Left lung (tissue), 10 donors: Measurements from ENCODE around the gene CEP131. TPM values are rescaled to one million over a fixed set of nuclear protein-coding genes. Genes with fewer than 3 reads are reported as not detected.

Experiments
- ATAC-seq: fragments of 200-7000 bp; cut with Tn5 transposase; one replicate; pipeline ENCODE4 v1.9.1; 2020; ENCODE audit warnings: moderate library complexity
- DNase-seq, 4 donors: peaks; one replicate each; pipeline ENCODE4 v3.0.0-alpha.2; 2013 to 2020
- H3K27ac ChIP-seq, 2 donors: fragments of 200-600 bp; sonication (generic) in 1 of 2; one replicate each; pipeline versions ENCODE4 v1.5.0 to v1.8.0; 2020 to 2021
- H3K27me3 ChIP-seq, 2 donors: fragments of 200-600 bp; sonication (generic) in 1 of 2; one replicate each; pipeline versions ENCODE4 v1.5.0 to v1.8.0; 2020 to 2021
- H3K36me3 ChIP-seq, 2 donors: fragments of 200-600 bp; sonication (generic) in 1 of 2; one replicate each; pipeline versions ENCODE4 v1.5.0 to v1.8.0; 2020 to 2021
- H3K4me1 ChIP-seq, 2 donors: fragments of 200-600 bp; one replicate each; pipeline ENCODE4 v1.8.0; 2021
- H3K4me3 ChIP-seq, 2 donors: fragments of 200-600 bp; sonication (generic) in 1 of 2; one replicate each; pipeline versions ENCODE4 v1.5.0 to v1.8.0; 2020 to 2021; ENCODE audit warnings: mild to moderate bottlenecking in 1 of 2
- H3K9me3 ChIP-seq, 2 donors: fragments of 200-600 bp; sonication (generic) in 1 of 2; one replicate each; pipeline versions ENCODE4 v1.5.0 to v1.8.0; 2020 to 2021
- CTCF ChIP-seq, 2 donors: fragments of 200-600 bp; sonication (generic) in 1 of 2; IDR thresholded peaks; one replicate each; pipeline versions ENCODE4 v1.5.0 to v1.8.0; 2021; ENCODE audit warnings: antibody characterized with exemption in 2 of 2
- intact Hi-C, 2 donors: fragments of 100-400 bp; cut with DNase I; formaldehyde crosslinking; loops; one replicate each; pipeline versions ENCODE4 v1.11.2 to v1.14.2; 2022
- polyA plus RNA-seq, 6 donors: library from polyadenylated mRNA; unstranded; fragments of 120-200 nt; gene quantifications; one replicate each; pipeline ENCODE4 v1.2.1, GENCODE V29; 2013; ENCODE audit not compliant: insufficient read length in 6 of 6
- total RNA-seq, 2 donors: library from RNA; stranded (reverse); fragmentation: NEBNext Ultra II Directional; extraction: Animal tissue kit (Norgen Biotek cat#: 25700); gene quantifications; one replicate each; pipeline ENCODE4 v1.2.1, GENCODE V29; 2021
- donor health status: DM: no; HTN: yes; CAD: no.
- donor health status: DM: no; HTN: no; CAD: no.

Gene CEP131
- total and polyA plus RNA-seq, 8 donors = 7.7 to 21.0 (median 16.9) TPM

GRCh38 chr17:81190591-81190990 lies 32.2 kb downstream of the CEP131 start:
- H3K27ac ChIP-seq = no peak overlapping the region
- no peak overlapping the region for H3K4me3 ChIP-seq
- no peak for TF ChIP-seq CTCF (IDR thresholded peaks at IDR 0.05)
- intact Hi-C loops = no loop called here
- DNase-seq (no peak), ATAC-seq (no peak)
- no peaks in the 10 kb centered on the region for H3K4me1 ChIP-seq
- peaks cover 0 to 38% of the 10 kb centered on the region in 2 donors for H3K36me3 ChIP-seq
- no peaks in the 10 kb centered on the region for H3K9me3 ChIP-seq
- H3K27me3 ChIP-seq = no peaks in the 10 kb centered on the region

GRCh38 chr17:81189670-81190530 lies 32.9 kb downstream of the CEP131 start:
- Histone ChIP-seq H3K4me3 (no peak overlapping the region), H3K4me1 (no peaks in the 10 kb centered on the region), H3K27me3 (peaks cover 0 to 1% of the 10 kb centered on the region in 2 donors), H3K36me3 (peaks cover 0 to 31% of the 10 kb centered on the region in 2 donors), H3K9me3 (no peaks in the 10 kb centered on the region), H3K27ac (no peak overlapping the region)
- intact Hi-C loops = no loop called here
- ATAC-seq = peak; percentile 14
- TF ChIP-seq CTCF (IDR thresholded peaks at IDR 0.05) = no peak
- DNase-seq = no peak

GRCh38 chr17:81189016-81189415 lies 33.7 kb downstream of the CEP131 start:
- DNase-seq = no peak
- Histone ChIP-seq H3K9me3 (no peaks in the 10 kb centered on the region), H3K27me3 (peaks cover 0 to 10% of the 10 kb centered on the region in 2 donors), H3K36me3 (peaks cover 0 to 25% of the 10 kb centered on the region in 2 donors), H3K4me3 (no peak overlapping the region), H3K4me1 (no peaks in the 10 kb centered on the region), H3K27ac (no peak overlapping the region)
- intact Hi-C loops = no loop called here
- no peak for TF ChIP-seq CTCF (IDR thresholded peaks at IDR 0.05)
- no peak for ATAC-seq

- DNase-seq (no peak), ATAC-seq (no peak)
- TF ChIP-seq CTCF (IDR thresholded peaks at IDR 0.05) = no peak
- Histone ChIP-seq H3K36me3 (peaks cover 0 to 25% of the 10 kb centered on the region in 2 donors), H3K27me3 (peaks cover 0 to 16% of the 10 kb centered on the region in 2 donors), H3K9me3 (no peaks in the 10 kb centered on the region), H3K4me3 (no peak overlapping the region), H3K4me1 (no peaks in the 10 kb centered on the region), H3K27ac (no peak overlapping the region)
- intact Hi-C loops = no loop called here
These were observed 34.3 kb downstream of the CEP131 start for GRCh38 chr17:81188491-81188840.

- intact Hi-C loops = no loop called here
- no peak for DNase-seq
These were observed 34.9 kb downstream of the CEP131 start for GRCh38 chr17:81187586-81188490.

More at GRCh38 chr17:81187586-81188490, 34.9 kb downstream of the CEP131 start:
- H3K9me3 ChIP-seq = no peaks in the 10 kb centered on the region
- ATAC-seq = no peak
- H3K27me3 ChIP-seq = peaks cover 0 to 22% of the 10 kb centered on the region in 2 donors
- peaks cover 0 to 25% of the 10 kb centered on the region in 2 donors for H3K36me3 ChIP-seq
- no peak for TF ChIP-seq CTCF (IDR thresholded peaks at IDR 0.05)
- H3K4me1 ChIP-seq = no peaks in the 10 kb centered on the region
- H3K27ac ChIP-seq = no peak overlapping the region
- no peak overlapping the region for H3K4me3 ChIP-seq
